Activated B cell treated with CpG ODN at 0.5 μM for 24 hours (primary cell): ENCODE data around the gene CHRD. TPM values are rescaled to one million over a fixed set of nuclear protein-coding genes. Genes with fewer than 3 reads are reported as not detected.

Experiments used
- ATAC-seq: fragments of 200-7000 bp; cut with Tn5 transposase; one replicate; pipeline ENCODE4 v1.10.0; 2021; ENCODE audit warnings: low read depth, mild to moderate bottlenecking, moderate library complexity
- CTCF ChIA-PET: fragments of 350-600 bp; sonication (Branson Sonifier 250); formaldehyde crosslinking; loops from one replicate; lab custom pipeline; 2021; ENCODE audit warnings: antibody characterized with exemption; lab: Charles Lee
- POLR2A ChIA-PET: fragments of 350-600 bp; sonication (Branson Sonifier 250); formaldehyde crosslinking; loops from one replicate; lab custom pipeline; 2021; ENCODE audit warnings: antibody characterized with exemption; lab: Charles Lee
- DNase-seq: peaks from one replicate; pipeline ENCODE4 v3.0.0; 2022
- H3K27ac Mint-ChIP-seq: one replicate; pipeline ENCODE4 v1.8.0; 2020; ENCODE audit warnings: mixed read lengths
- H3K27me3 Mint-ChIP-seq: one replicate; pipeline ENCODE4 v1.8.0; 2021; ENCODE audit warnings: mixed read lengths
- H3K36me3 Mint-ChIP-seq: one replicate; pipeline ENCODE4 v1.8.0; 2021; ENCODE audit warnings: low read depth, mixed read lengths
- H3K4me1 Mint-ChIP-seq: one replicate; pipeline ENCODE4 v1.8.0; 2021; ENCODE audit warnings: mixed read lengths
- H3K4me3 Mint-ChIP-seq: one replicate; pipeline ENCODE4 v1.8.0; 2020; ENCODE audit warnings: mild to moderate bottlenecking, mixed read lengths
- H3K9me3 Mint-ChIP-seq: one replicate; pipeline ENCODE4 v1.8.0; 2020; ENCODE audit warnings: mixed read lengths
- intact Hi-C: fragments of 100-400 bp; cut with micrococcal nuclease; formaldehyde crosslinking; loops from one replicate; pipeline ENCODE4 v1.15.1; 2024
- total RNA-seq: library from RNA; stranded (reverse); gene quantifications from 2 replicates; pipeline ENCODE4 v1.2.3, GENCODE V29; 2022
- TF ChIP-seq, protein P1 (sequence below): fragments of 200-600 bp; IDR thresholded peaks from one replicate; pipeline ENCODE4 v1.8.0; 2022; ENCODE audit warnings: antibody characterized with exemption, mild to moderate bottlenecking

The CHRD gene
- total RNA-seq, 1 donor from 2014 or later, result not detected

DNA sequence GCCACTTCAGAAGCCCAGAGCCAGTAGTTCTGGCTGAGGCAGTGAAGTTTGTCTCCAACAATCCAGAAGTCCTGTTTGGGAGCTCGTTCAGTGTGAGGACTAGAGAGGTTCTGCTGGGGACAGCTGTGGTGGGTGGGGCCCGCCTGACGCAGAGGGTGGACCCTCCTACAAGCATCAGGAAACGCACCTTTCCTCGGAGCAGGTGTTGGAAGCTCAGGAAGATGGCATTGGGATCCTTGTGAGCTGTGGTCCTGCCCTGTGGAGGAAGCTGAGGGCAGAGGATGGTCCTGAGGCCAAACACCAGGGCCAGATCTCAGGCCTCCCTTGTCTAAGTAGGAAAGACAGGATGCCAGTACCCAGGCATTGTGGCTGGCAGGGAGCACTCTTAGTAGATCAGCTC is 6.9 kb upstream of the CHRD start:
- POLR2A ChIA-PET, result interaction anchor here (1.1 kb wide), 1 partner anchor 10 kb away, joined by 3 read pairs; no protein-coding TSS in a partner anchor
- Mint-ChIP-seq H3K9me3 (no peaks in the 10 kb centered on the region), H3K4me3 (no peak overlapping the region), H3K27me3 (peaks cover 27% of the 10 kb centered on the region), H3K36me3 (peaks cover 19% of the 10 kb centered on the region), H3K27ac (no peak overlapping the region), H3K4me1 (peaks cover 2% of the 10 kb centered on the region)
- ATAC-seq (no peak), DNase-seq (no peak)
- TF ChIP-seq, protein P1, sequence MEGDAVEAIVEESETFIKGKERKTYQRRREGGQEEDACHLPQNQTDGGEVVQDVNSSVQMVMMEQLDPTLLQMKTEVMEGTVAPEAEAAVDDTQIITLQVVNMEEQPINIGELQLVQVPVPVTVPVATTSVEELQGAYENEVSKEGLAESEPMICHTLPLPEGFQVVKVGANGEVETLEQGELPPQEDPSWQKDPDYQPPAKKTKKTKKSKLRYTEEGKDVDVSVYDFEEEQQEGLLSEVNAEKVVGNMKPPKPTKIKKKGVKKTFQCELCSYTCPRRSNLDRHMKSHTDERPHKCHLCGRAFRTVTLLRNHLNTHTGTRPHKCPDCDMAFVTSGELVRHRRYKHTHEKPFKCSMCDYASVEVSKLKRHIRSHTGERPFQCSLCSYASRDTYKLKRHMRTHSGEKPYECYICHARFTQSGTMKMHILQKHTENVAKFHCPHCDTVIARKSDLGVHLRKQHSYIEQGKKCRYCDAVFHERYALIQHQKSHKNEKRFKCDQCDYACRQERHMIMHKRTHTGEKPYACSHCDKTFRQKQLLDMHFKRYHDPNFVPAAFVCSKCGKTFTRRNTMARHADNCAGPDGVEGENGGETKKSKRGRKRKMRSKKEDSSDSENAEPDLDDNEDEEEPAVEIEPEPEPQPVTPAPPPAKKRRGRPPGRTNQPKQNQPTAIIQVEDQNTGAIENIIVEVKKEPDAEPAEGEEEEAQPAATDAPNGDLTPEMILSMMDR, result no peak
- intact Hi-C loops, result no loop called here
- CTCF ChIA-PET, result interaction anchor here (1.9 to 5.3 kb wide), 3 partner anchors 8 to 169 kb away, joined by 4 to 75 read pairs (median 39); no protein-coding TSS in a partner anchor

DNA sequence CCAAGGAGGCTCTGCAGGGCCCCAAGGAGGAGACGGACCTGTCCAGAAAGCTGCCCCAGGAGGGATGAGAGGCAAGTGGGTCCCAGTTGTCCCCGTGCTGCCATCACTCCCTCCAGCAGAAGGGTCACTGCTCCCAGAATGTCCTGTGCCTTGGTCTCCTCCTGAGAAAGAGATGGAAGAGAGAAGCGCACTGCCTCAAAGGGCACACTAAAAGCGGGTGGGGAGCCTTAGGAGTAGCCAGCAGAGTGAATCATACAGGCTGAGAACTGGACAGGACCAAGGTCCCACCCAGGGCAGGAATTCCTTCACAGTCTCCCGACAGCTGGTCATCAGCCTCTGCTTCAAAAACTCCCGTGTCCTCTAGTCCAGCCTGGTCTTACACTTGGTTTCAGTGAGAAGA is 6.4 kb upstream of the CHRD start:
- no peaks in the 10 kb centered on the region for H3K9me3 Mint-ChIP-seq
- TF ChIP-seq, protein P1, result no peak
- no peak overlapping the region for H3K4me3 Mint-ChIP-seq
- ChIA-PET POLR2A (no interaction called here), CTCF (interaction anchor here (5.3 kb wide), 1 partner anchor 140 kb away, joined by 75 read pairs; no protein-coding TSS in a partner anchor)
- ATAC-seq (no peak), DNase-seq (no peak)
- H3K36me3 Mint-ChIP-seq, result peaks cover 15% of the 10 kb centered on the region
- intact Hi-C loops, result no loop called here
- no peak overlapping the region for H3K27ac Mint-ChIP-seq
- peaks cover 2% of the 10 kb centered on the region for H3K4me1 Mint-ChIP-seq
- H3K27me3 Mint-ChIP-seq, result peaks cover 30% of the 10 kb centered on the region

DNA sequence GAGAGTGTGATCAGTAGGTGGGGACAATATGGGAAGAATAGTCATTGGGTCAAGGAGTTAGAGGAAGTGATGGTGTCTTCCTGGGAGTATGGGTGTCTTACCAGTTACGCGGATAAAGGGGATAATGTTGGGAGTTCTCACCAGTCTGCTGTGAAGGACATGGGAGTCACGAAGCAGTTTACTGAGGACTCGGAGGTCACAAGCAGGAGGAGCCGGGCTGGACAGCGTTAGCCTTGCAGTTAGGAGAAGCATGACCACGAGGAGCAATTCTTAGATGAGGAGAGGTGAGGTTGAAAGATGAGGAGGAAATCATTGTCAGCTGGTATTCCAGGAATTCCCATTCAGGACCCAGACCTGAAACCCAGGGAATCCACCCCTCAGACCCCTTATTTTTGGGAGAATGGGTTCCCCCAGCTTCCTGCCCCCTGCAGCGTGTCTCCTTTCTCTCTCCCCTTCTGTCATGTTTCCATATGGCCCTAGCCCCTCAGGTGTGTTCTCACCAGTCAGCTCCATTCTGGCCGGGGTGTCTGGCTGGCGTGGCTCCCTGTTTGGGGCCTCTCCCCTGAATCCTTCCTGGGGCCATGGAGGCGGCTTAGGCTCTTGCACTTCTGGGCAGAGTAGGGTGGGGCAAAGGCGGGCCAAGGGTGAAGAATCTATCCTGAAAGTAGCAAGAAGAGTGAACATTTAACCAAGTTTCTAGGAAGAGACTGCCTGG is 4.0 kb upstream of the CHRD start:
- TF ChIP-seq, protein P1, result no peak
- Mint-ChIP-seq H3K27me3 (peaks cover 42% of the 10 kb centered on the region), H3K9me3 (no peaks in the 10 kb centered on the region), H3K4me3 (no peak overlapping the region), H3K4me1 (peaks cover 9% of the 10 kb centered on the region), H3K36me3 (no peaks in the 10 kb centered on the region), H3K27ac (peak overlapping the region; percentile 3)
- intact Hi-C loops, result no loop called here
- POLR2A ChIA-PET, result no interaction called here
- ATAC-seq (no peak), DNase-seq (no peak)
- CTCF ChIA-PET, result interaction anchor here (5.3 kb wide), 1 partner anchor 137 kb away, joined by 75 read pairs; no protein-coding TSS in a partner anchor

DNA sequence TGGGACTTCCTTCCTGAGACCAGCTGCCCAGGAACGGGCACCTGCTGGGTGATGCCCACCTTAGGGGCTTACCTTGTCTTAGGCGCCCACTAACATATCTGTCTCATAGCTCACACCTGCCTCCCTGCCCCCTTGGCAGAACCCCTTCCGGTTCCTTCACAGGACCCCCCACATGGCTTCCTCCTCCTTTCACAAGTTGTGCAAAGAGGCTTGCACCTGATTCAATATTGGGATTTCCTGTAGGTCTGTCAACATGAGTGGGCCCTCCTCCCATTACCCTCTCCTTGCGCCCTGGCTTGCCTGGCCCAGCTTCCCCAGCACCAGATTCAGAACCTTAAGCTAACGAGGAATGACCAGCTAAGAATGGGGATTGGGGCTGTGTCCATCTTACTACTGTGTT is 2.5 kb upstream of the CHRD start:
- intact Hi-C loops, result no loop called here
- ChIA-PET POLR2A (no interaction called here), CTCF (no interaction called here)
- H3K27me3 Mint-ChIP-seq, result peaks cover 48% of the 10 kb centered on the region
- ATAC-seq (no peak), DNase-seq (no peak)
- H3K9me3 Mint-ChIP-seq, result no peaks in the 10 kb centered on the region
- H3K4me3 Mint-ChIP-seq, result no peak overlapping the region
- peaks cover 17% of the 10 kb centered on the region for H3K4me1 Mint-ChIP-seq
- TF ChIP-seq, protein P1, result no peak
- H3K36me3 Mint-ChIP-seq, result no peaks in the 10 kb centered on the region
- H3K27ac Mint-ChIP-seq, result no peak overlapping the region

DNA sequence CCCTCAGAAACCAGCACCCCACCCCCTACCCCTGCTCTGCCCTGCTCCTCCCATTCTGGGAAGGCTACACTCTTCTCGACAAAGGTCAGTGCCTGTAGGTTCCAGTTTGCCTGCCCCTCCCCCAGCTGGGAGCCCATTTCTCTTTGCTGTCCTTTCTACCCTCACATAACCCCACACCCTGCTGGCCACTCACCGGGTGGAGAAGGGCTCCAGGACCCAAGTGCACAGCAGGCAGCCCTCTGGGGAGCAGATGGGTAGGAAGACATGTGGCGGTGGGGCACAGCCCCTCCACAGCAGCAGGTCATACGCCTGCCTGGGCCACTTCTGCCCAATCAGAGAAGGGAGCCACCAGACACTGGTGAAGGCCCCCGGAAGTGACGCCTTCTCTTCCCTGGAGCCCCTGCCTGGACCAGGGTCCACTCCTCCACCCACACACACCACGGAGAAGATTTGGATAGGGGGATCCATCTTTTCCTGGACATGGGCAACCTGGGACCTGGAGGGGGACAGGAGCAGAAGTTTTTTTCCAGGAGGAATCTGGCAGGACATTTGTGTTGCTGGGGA is 1.9 kb upstream of the CHRD start, which contains the start of gene THPO:
TSS of gene THPO (minus strand) at position 326 of the 564 bp plus-strand sequence. CDS start 1,948 bp downstream, outside the sequence.
- peak within 1 kb of the TSS; percentile 66 for H3K4me3 Mint-ChIP-seq
- POLR2A ChIA-PET, result no interaction called here
- intact Hi-C loops, result no loop called here
- DNase-seq, result no peak
- CTCF ChIA-PET, result no interaction called here
- ATAC-seq, result no peak
- H3K36me3 Mint-ChIP-seq, result no peaks in the 10 kb centered on the region
- TF ChIP-seq, protein P1, result no peak
- no peak within 1 kb of the TSS for H3K27ac Mint-ChIP-seq
- H3K4me1 Mint-ChIP-seq, result peaks cover 17% of the 10 kb centered on the region
- no peaks in the 10 kb centered on the region for H3K9me3 Mint-ChIP-seq
- H3K27me3 Mint-ChIP-seq, result peaks cover 54% of the 10 kb centered on the region
